GM18511 (cell line): ENCODE measurements around the gene TRIM56.
"Not testable (repeated sequence)": the region's sequence is repeated elsewhere in the genome, so short reads cannot be mapped to it uniquely, and the experiment has no call there.

Source experiments
- ATAC-seq: cut with Tn5 transposase; IDR thresholded peaks from one replicate; pipeline ENCODE4 v1.9.1; 2021; ENCODE audit warnings: mild to moderate bottlenecking, moderate library complexity; ENCODE audit not compliant: unreplicated experiment

The TRIM56 gene

DNA sequence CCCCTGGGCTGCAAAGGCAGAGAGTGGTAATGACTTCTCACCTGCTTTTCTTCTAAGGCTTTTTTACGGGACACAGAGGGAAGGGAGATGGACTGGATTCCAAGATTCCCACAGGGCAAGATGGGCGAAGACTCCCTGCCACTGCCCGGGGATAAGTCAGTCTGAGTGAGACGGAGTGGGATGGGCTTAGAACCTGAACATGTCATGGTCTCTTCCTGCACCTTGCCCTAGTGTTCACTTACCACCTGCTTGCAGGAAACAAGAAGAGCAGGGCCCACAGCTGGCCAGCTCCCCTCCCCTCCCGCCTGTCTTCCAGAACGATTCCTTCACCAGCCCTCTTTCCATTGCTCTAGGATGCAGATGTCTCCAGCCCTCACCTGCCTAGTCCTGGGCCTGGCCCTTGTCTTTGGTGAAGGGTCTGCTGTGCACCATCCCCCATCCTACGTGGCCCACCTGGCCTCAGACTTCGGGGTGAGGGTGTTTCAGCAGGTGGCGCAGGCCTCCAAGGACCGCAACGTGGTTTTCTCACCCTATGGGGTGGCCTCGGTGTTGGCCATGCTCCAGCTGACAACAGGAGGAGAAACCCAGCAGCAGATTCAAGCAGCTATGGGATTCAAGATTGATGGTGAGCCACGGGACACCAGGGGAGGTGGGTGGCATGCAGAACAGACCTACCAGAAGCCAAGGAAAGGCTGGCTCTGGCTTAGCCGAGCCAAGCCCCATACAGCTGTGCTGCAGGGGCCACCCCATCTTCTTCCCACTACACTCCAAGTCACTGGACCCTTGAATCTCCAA is 43.0 kb downstream of the TRIM56 start:
- ATAC-seq, result no peak

DNA sequence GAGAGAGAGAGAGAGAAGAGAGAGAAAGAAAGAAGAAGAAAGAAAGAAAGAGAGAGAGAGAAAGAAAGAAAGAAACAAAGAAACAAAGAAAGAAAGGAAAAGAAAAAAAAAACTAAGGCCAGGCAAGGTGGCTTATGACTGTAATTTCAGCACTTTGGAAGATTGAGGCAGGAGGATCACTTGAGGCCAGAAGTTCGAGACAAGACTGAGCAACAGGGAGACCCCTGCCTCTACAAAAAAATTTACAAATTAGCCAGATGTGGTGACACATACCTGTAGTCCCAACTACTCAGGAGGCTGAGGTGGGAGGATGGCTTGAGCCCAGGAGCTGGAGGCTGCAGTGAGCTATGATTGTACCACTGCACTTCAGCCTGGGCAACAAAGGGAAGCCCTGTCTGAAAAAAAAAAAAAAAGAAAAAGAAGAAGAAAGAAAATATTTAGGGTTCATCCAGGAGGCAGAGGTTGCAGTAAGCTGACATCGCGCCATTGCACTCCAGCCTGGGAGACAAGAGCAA is 44.4 kb downstream of the TRIM56 start:
- no peak for ATAC-seq

DNA sequence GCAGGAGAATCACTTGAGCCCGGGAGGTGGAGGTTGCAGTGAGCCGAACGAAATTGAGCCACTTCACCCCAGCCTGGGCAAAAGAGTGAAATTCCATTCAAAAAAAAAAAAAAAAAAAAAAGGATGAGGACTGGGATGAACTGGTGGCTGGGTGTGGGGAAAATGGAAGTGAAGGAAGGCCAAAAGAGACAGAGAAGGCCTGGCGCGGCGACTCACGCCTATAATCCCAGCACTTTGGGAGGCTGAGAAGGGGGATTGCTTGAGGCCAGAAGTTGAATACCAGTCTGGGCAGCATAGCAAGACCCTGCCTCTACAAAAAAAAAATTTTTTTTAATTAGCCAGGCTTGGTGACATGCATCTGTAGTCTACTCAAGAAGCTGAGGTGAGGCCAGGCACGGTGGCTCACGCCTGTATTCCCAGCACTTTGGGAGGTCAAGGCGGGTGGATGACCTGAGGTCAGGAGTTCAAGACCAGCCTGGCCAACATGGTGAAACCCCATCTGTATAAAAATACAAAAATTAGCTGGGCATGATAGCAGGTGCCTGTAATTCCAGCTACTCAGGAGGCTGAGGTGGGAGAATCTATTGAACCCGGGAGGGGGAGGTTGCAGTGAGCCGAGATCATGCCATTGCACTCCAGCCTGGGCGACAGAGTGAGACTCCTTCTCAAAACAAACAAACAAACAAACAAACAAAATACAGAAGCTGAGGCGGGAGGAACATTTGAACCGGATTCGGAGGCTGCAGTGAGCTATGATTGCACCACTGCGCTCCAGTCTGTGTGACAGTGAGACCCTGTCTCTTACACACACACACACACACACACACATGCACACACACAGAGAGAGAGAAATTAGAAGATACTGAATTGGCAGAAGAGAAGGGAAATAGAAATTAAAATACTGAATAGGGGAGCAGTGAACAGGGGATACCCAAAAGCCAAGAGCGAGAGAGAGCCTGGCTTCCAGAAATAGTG is 47.6 kb downstream of the TRIM56 start:
- ATAC-seq, result not testable (repeated sequence)

GRCh38 chr7:101133621-101134398 is 48.5 kb downstream of the TRIM56 start:
- ATAC-seq, result no peak

DNA sequence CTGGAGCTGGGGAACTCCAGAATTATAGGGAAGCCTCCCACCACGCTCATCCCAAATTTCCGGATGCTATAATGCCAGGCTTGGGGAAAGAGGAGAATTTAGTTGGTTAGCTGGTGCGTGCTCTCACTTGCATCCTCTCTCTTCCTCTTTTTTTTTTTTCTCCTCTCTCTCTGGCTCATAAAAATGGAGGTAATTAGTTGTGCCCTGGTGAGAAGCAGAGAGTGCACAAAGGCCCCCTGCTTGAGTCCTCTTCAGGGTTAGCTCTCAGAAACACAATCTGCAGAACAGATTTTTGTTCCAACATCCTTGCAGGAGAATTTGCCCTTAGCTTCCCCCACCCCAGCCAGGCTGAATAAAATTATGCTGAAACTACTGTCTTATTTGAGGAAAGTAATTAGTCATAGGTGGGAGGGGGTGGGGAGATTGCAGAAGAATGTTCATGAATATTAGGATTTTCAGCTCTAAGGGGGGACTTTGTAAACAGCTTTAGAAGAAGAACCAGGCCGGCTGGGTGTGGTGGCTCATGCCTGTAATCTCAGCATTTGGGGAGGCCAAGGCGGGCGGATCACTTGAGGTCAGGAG is 49.2 kb downstream of the TRIM56 start:
- no peak for ATAC-seq

- ATAC-seq, result no peak
These were observed 52.5 kb downstream of the TRIM56 start for GRCh38 chr7:101137651-101138212.

DNA sequence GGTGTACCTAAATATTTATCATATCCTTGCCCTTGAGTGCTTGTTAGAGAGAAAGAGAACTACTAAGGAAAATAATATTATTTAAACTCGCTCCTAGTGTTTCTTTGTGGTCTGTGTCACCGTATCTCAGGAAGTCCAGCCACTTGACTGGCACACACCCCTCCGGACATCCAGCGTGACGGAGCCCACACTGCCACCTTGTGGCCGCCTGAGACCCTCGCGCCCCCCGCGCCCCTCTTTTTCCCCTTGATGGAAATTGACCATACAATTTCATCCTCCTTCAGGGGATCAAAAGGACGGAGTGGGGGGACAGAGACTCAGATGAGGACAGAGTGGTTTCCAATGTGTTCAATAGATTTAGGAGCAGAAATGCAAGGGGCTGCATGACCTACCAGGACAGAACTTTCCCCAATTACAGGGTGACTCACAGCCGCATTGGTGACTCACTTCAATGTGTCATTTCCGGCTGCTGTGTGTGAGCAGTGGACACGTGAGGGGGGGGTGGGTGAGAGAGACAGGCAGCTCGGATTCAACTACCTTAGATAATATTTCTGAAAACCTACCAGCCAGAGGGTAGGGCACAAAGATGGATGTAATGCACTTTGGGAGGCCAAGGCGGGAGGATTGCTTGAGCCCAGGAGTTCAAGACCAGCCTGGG is 53.1 kb downstream of the TRIM56 start:
- ATAC-seq, result peak; percentile 91

GRCh38 chr7:101140339-101140699 is 55.0 kb downstream of the TRIM56 start:
- ATAC-seq, result no peak

DNA sequence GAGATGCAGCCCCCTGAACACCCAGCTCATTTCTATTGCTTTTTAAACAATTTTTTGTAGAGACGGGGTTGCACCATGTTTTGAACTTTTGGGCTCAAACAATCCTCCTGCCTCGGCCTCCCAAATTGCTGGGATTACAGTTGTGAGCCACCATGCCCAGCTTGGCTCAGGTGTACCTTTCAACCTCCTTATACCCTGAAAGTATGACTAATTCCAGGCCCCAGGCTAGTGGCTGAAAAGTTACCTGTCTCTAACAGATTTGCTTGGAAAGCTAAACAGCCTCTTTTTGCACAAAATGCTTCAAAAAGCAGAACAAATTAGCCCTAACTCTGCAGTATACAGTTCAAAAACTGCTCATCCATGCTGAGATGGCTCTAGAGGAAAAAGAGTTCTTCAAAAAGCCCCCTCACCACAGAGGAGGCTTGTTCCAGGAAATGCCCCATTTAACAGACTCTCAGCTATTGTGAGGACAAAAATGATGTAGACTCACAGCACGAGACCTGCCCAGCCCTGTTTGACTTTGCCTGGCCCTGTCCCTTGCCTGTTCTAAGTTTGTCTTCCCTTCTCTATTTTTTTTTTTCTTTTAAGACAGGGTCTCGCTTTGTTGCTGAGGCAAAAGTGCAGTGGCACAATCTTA is 55.6 kb downstream of the TRIM56 start:
- ATAC-seq, result no peak
